Upper lobe of left lung (tissue), 4 donors: ENCODE measurements around the gene PRAC1.

Source experiments
- CTCF ChIP-seq, 6 experiments: fragments of 450-650 bp in 4 of 6; fragments of 200-600 bp in 2 of 6; sonication (generic) in 2 of 6; IDR thresholded peaks; one replicate each; pipeline ENCODE4 v1.5.1; 2016 to 2019; ENCODE audit warnings: antibody characterized with exemption in 6 of 6
- EP300 ChIP-seq, 4 donors: sonication (generic); formaldehyde crosslinking; IDR thresholded peaks; one replicate each; pipeline ENCODE4 v1.5.1; 2017; ENCODE audit warnings: antibody characterized with exemption in 4 of 4, control low read depth in 2 of 4
- POLR2A ChIP-seq, 4 donors: fragments of 450-650 bp; IDR thresholded peaks; one replicate each; pipeline ENCODE4 v1.5.1; 2016 to 2017; ENCODE audit warnings: antibody characterized with exemption in 4 of 4, mild to moderate bottlenecking in 2 of 4
- POLR2AphosphoS5 ChIP-seq, 2 donors: sonication (generic); formaldehyde crosslinking; IDR thresholded peaks; one replicate each; pipeline ENCODE4 v1.5.1; 2017; ENCODE audit warnings: antibody characterized with exemption in 2 of 2

- TF ChIP-seq POLR2AphosphoS5 (IDR thresholded peaks at IDR 0.05) = no peak
- no peak for TF ChIP-seq CTCF (IDR thresholded peaks at IDR 0.05)
- TF ChIP-seq POLR2A (IDR thresholded peaks at IDR 0.05) = no peak
- TF ChIP-seq EP300 (IDR thresholded peaks at IDR 0.05) = no peak
Observed at GRCh38 chr17:48746916-48747444, 24.7 kb upstream of the PRAC1 start.
